Lower leg skin (tissue), 4 donors: ENCODE data around the gene SMIM10L2A. TPM values are rescaled to one million over a fixed set of nuclear protein-coding genes. Genes with fewer than 3 reads are reported as not detected.
"Not testable (repeated sequence)": the region's sequence is repeated elsewhere in the genome, so short reads cannot be mapped to it uniquely, and the experiment has no call there.

Experiments
- DNase-seq, 2 donors: peaks; one replicate each; pipeline ENCODE4 v3.0.0-alpha.2; 2019; ENCODE audit warnings: low spot score in 2 of 2
- H3K4me3 ChIP-seq: fragments of 200-600 bp; sonication (generic); 2 replicates; pipeline ENCODE4 v1.5.1; 2017; ENCODE audit warnings: mild to moderate bottlenecking, low read depth; ENCODE audit not compliant: poor library complexity, severe bottlenecking
- POLR2A ChIP-seq, 2 donors: fragments of 450-650 bp; IDR thresholded peaks; one replicate each; pipeline ENCODE4 v1.6.1; 2016 to 2017; ENCODE audit warnings: antibody characterized with exemption in 2 of 2, mild to moderate bottlenecking in 1 of 2, moderate library complexity in 1 of 2
- WGBS, 2 donors: methylation state at CpG; one replicate each; pipeline ENCODE4 v1.1.5; 2018; 5-methylcytosine and 5-hydroxymethylcytosine counted together
- intact Hi-C: fragments of 100-400 bp; cut with DNase I; formaldehyde crosslinking; loops from one replicate; pipeline ENCODE4 v1.15.0; 2023; ENCODE audit warnings: low total_unique reads
- total RNA-seq, 4 donors: library from RNA; depleted of rRNA; stranded (reverse); fragments of >200 nt; gene quantifications; one replicate each; pipeline ENCODE4 v1.1.0, GENCODE V29; 2016
- TF ChIP-seq, protein P1 (sequence below), 3 donors: fragments of 450-650 bp; IDR thresholded peaks; one replicate each; pipeline ENCODE4 v1.5.1; 2016; ENCODE audit warnings: antibody characterized with exemption in 3 of 3, mild to moderate bottlenecking in 3 of 3, moderate library complexity in 2 of 3

SMIM10L2A gene
- total RNA-seq, 4 donors from 2014 or later: 1.3 to 2.6 (median 1.9) TPM

DNA sequence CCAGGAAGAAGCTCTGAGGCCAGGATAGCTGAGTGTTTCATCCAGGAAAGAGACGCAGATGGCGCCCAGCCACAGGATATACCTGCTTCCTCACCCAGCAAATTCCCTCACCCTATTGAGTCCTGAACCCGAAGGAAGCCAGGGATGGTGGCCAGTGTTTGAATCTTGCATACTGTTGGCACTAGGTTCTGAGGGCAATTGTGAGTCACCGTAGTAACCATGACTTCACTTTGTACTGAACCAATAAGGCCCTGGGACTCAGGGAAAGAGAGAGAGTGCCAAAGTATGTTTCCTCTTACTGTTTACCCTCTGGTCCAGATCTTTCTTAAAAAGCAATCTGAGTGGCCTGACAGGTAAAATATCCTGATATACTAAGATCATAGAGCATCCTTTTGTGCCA is 25.6 kb upstream of the SMIM10L2A start:
- TF ChIP-seq, protein P1, sequence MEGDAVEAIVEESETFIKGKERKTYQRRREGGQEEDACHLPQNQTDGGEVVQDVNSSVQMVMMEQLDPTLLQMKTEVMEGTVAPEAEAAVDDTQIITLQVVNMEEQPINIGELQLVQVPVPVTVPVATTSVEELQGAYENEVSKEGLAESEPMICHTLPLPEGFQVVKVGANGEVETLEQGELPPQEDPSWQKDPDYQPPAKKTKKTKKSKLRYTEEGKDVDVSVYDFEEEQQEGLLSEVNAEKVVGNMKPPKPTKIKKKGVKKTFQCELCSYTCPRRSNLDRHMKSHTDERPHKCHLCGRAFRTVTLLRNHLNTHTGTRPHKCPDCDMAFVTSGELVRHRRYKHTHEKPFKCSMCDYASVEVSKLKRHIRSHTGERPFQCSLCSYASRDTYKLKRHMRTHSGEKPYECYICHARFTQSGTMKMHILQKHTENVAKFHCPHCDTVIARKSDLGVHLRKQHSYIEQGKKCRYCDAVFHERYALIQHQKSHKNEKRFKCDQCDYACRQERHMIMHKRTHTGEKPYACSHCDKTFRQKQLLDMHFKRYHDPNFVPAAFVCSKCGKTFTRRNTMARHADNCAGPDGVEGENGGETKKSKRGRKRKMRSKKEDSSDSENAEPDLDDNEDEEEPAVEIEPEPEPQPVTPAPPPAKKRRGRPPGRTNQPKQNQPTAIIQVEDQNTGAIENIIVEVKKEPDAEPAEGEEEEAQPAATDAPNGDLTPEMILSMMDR (IDR thresholded peaks at IDR 0.05): no peak
- TF ChIP-seq POLR2A (IDR thresholded peaks at IDR 0.05): no peak
- no peak overlapping the region for H3K4me3 ChIP-seq
- no peak for DNase-seq
- intact Hi-C loops: no loop called here
- 36 to 59% methylated on average over 4 of the region's 4 CpGs for WGBS, 2 donors

DNA sequence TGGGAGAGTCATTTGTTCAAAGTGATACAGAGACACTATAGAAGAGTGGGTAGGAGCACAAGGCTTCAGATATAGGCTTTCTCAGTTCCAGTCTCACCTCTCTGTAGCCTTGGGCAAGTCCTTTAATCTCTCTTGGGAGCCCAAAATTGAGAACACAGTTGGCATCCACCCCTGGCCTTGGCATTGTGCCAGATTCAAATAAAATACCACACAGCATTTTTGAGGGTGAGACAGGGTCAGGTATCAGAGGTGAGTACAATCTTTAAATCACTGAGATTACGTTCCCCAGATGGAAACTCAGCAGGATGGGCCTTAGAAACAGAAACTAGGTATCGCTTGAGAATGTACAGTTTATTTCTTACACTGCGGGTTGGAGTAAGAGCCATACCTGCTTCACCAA is 25.2 kb upstream of the SMIM10L2A start:
- no peak for TF ChIP-seq POLR2A (IDR thresholded peaks at IDR 0.05)
- TF ChIP-seq, protein P1 (IDR thresholded peaks at IDR 0.05): no peak
- intact Hi-C loops: no loop called here
- 82 to 87% methylated on average over 3 of the region's 3 CpGs for WGBS, 2 donors
- no peak overlapping the region for H3K4me3 ChIP-seq
- no peak for DNase-seq

DNA sequence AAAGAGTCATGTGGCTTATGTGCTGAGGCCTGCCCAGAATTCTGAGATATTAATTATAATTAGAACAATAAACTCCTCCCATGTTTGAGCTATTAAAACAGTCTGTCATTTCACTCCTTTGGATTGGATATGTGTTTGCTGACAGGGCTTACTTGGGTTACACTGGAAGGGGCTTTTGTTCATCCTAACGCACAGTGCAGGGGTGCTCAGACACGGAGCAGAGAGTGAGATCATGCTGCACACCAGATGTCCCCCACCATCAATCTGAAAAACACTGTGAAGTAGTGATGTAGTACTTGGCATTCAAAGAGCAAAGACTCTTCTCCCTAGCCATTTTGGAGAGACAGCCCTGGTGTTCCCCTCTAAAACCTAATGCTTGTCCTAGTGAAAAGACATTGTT is 24.1 kb upstream of the SMIM10L2A start:
- H3K4me3 ChIP-seq: no peak overlapping the region
- WGBS, 2 donors: 68 to 87% methylated on average over 2 of the region's 2 CpGs
- intact Hi-C loops: no loop called here
- TF ChIP-seq POLR2A (IDR thresholded peaks at IDR 0.05): no peak
- TF ChIP-seq, protein P1 (IDR thresholded peaks at IDR 0.05): no peak
- DNase-seq: no peak

DNA sequence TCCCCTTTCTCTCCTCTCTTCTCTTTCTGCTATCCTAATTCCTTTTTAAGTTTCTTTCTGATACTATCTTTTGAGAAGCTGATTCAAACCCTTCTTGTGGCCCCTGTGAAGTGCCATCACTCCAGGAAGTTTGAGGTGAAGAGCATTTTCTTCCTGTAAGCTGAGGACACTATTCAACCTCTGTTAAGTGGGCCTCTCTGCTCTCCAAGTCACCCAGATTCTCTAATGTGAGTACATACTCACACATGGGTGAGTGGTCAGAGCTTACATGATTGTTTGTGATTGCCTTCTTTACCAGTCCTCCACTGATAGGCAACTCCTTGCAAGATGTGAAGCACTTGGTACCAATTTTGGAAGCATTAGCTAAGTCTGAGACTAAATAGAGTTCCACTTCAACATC is 18.4 kb upstream of the SMIM10L2A start:
- no peak overlapping the region for H3K4me3 ChIP-seq
- TF ChIP-seq, protein P1 (IDR thresholded peaks at IDR 0.05): no peak
- no peak for TF ChIP-seq POLR2A (IDR thresholded peaks at IDR 0.05)
- intact Hi-C loops: no loop called here
- no peak for DNase-seq

DNA sequence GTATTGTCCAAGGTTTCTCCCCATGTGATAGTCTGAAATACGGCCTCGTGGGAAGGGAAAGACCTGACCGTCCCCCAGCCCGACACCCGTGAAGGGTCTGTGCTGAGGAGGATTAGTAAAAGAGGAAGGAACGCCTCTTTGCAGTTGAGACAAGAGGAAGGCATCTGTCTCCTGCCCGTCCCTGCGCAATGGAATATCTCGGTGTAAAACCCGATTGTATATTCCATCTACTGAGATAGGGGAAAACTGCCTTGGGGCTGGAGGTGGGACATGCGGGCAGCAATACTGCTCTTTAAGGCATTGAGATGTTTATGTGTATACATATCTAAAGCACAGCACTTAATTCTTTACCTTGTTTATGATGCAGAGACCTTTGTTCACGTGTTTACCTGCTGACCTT is 15.3 kb upstream of the SMIM10L2A start:
- DNase-seq, intact Hi-C loops, H3K4me3 ChIP-seq: not testable (repeated sequence)
- WGBS, 2 donors: 23 to 31% methylated on average over 12 of the region's 12 CpGs

DNA sequence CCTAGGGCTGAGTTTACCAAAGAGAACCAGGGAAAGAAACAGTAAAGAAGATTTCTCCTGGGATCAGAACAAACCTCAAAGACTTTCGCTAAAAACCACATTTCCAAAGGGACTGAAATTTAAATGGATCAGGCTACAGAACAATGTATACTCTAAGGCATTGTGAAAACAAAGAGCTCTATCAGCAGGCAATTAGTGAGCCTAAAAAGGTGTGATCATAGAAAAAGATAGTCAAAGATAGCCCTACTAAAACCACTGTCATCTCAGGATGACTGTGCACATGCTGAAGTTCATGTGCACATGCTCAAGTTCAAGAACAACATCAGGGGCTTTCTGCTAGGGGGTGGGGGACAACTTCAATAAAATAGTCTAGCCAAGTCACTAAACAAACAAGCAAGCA is 12.9 kb upstream of the SMIM10L2A start:
- no peak overlapping the region for H3K4me3 ChIP-seq
- DNase-seq: no peak
- intact Hi-C loops: no loop called here
- TF ChIP-seq, protein P1 (IDR thresholded peaks at IDR 0.05): no peak
- TF ChIP-seq POLR2A (IDR thresholded peaks at IDR 0.05): no peak
- WGBS, 2 donors: 48 to 88% methylated on average over 1 of the region's 1 CpG
